Measurements from ENCODE around the gene TESMIN. TPM values are rescaled to one million over a fixed set of nuclear protein-coding genes. Genes with fewer than 3 reads are reported as not detected.

Gene TESMIN
- total and polyA plus RNA-seq, 2 of the 13 experiments (the other 11 are each of a cell fraction or from before 2014, with no cell fraction given), result 0.15 to 0.45 TPM

DNA sequence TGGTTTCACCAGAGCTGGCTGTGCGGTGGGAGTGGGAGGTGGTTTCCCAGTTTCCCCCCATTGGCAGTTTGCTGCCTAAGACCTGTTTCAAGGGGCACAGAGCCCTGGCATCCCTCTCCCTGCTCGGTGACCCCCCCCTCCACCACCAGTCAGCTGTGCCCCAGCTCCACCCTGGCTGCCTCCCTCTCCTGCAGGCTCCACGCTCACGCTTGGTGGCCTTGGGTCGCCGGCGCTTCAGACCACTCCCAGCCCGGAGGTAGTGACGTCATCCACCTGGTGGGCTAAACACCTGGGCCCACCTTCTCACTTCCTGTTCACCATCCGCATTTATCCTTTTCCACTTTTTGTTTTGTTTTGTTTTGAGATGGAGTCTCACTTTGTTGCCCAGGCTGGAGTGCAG is 59.2 kb downstream of the TESMIN start:
- in situ Hi-C loops (cut with HindIII; ENCODE audit: extremely low pct_ligation_motif_present, low pct_unique_long_range_greater_than_20kb) (no loop called here), intact Hi-C loops (cut with micrococcal nuclease; ENCODE audit: unreplicated experiment) (no loop called here)
- FAIRE-seq (no peak), ATAC-seq (no peak), DNase-seq (ENCODE audit: low spot score) (no peak)
- H3K9me3 ChIP-seq (ENCODE audit: low read length), result no peaks in the 10 kb centered on the region
- 45% methylated on average over 10 of the region's 10 CpGs for WGBS (ENCODE audit: low lambda C conversion rate)
- peaks cover 8% of the 10 kb centered on the region; the same call in 1 of the 2 replicates for H3K4me1 ChIP-seq (ENCODE audit: insufficient read depth, low read length)
- H3K36me3 ChIP-seq (replicated peaks in 1 of 2; ENCODE audit: control insufficient read depth in 1 of 2, insufficient read depth in 2 of 2, low read length in 2 of 2), result no peaks in the 10 kb centered on the region
- no peak overlapping the region for H3K4me2 ChIP-seq (ENCODE audit: low read depth, low read length)
- H3K79me2 ChIP-seq (ENCODE audit: insufficient read depth, low read length), result no peaks in the 10 kb centered on the region
- H3K4me3 ChIP-seq (replicated peaks in 1 of 3; ENCODE audit: insufficient read depth in 1 of 3, low read depth in 2 of 3, low read length in 3 of 3), result no peak overlapping the region
- no TSS peak for BruUV-seq (replicated peaks)
- H3K27me3 ChIP-seq (ENCODE audit: control insufficient read depth in 1 of 2, insufficient read depth in 2 of 2, low read length in 2 of 2), result peaks cover 6 to 40% of the 10 kb centered on the region in 2 experiments
- ChIA-PET POLR2A (no interaction called here), CTCF (ENCODE audit: low intra/inter-chr PET ratio, low total read pairs) (no interaction called here)
- H2AFZ ChIP-seq (ENCODE audit: low read length), result no peak overlapping the region
- no peak overlapping the region for H3K27ac ChIP-seq (ENCODE audit: extremely low read length, insufficient read depth, low read length)
- no peaks in the 10 kb centered on the region for H4K20me1 ChIP-seq (ENCODE audit: insufficient read depth, low read length)
- no peak for TF ChIP-seq NCOA1 (CRISPR knock-in tag; IDR thresholded peaks at IDR 0.05)
- no peak for TF ChIP-seq PAX8 (CRISPR knock-in tag; IDR thresholded peaks at IDR 0.05; ENCODE audit: borderline replicate concordance)
- TF ChIP-seq ATF7 (IDR thresholded peaks at IDR 0.05), result peak; percentile 99
- no peak for TF ChIP-seq ATF7 (CRISPR knock-in tag; IDR thresholded peaks at IDR 0.05)
- no peak for TF ChIP-seq ZNF776 (CRISPR knock-in tag; IDR thresholded peaks at IDR 0.05)
- TF ChIP-seq ZFP37 (CRISPR knock-in tag; IDR thresholded peaks at IDR 0.05; ENCODE audit: borderline replicate concordance), result no peak
- no peak for TF ChIP-seq GATA4 (IDR thresholded peaks at IDR 0.05; ENCODE audit: borderline replicate concordance, low read depth)
- TF ChIP-seq ZKSCAN1 (IDR thresholded peaks at IDR 0.05; ENCODE audit: low read length), result no peak
- TF ChIP-seq DNMT3B (CRISPR knock-in tag; conservative IDR thresholded peaks at IDR 0.05), result no peak
- TF ChIP-seq ZSCAN25 (CRISPR knock-in tag; IDR thresholded peaks at IDR 0.05), result no peak
- TF ChIP-seq ZNF709 (CRISPR knock-in tag; IDR thresholded peaks at IDR 0.05), result no peak
- TF ChIP-seq PCBP2 (optimal IDR thresholded peaks at IDR 0.05; ENCODE audit: low read depth, low read length, poor library complexity, severe bottlenecking), result no peak
- peak; percentile 96 for TF ChIP-seq CREB1 (IDR thresholded peaks at IDR 0.05)
- no peak for TF ChIP-seq CREB1 (CRISPR knock-in tag; IDR thresholded peaks at IDR 0.05)
- no peak overlapping the region for H3K9ac ChIP-seq (ENCODE audit: insufficient read depth, low read depth, low read length)

All from HepG2 (cell line).